GM10248 (cell line): ENCODE data around the gene TMEM40.

Experiments used
- CTCF ChIA-PET: fragments of 300-600 bp; sonication (Branson Sonifier 250); formaldehyde crosslinking; extraction: SDS; loops from one replicate; lab custom pipeline; 2021; ENCODE audit warnings: antibody characterized with exemption; lab: Yijun Ruan, JAX
- POLR2A ChIA-PET: fragments of 350-650 bp; sonication (Branson Sonifier 250); formaldehyde crosslinking; extraction: SDS; loops from one replicate; lab custom pipeline; 2020; ENCODE audit warnings: antibody characterized with exemption; lab: Yijun Ruan, JAX
- DNase-seq: peaks from one replicate; pipeline ENCODE4 v3.0.0; 2012; ENCODE audit errors: extremely low spot score
- CTCF ChIP-seq: IDR thresholded peaks from 2 replicates; pipeline ENCODE4 v1.5.1; 2012; ENCODE audit warnings: mild to moderate bottlenecking, low read depth; ENCODE audit errors: extremely low read depth, missing control alignments, control extremely low read depth

Gene TMEM40

GRCh38 chr3:12746419-12746818, 12.6 kb downstream of the TMEM40 start:
- TF ChIP-seq CTCF, result no peak
- CTCF ChIA-PET, result no interaction called here
- POLR2A ChIA-PET, result no interaction called here
- DNase-seq, result no peak

DNA sequence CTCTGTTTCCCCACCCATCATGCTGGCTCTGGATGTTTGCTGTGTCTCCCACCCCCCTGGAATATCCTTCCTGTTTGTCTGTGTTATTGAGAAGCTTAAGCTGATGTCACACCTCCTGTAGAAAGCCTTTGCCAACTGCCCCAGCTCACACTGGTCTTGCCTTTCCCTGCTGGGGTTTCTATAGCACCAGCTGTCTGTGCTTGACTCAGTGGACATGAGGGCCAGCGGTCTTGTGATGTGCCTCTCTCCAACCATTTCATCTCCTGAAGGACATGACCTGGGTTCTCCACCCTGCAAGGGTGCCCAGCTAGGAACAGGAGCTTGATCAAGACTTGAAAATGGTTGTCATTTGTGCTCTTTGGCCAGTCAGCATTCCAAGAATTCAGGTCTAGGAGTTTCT, 14.7 kb downstream of the TMEM40 start:
- TF ChIP-seq CTCF, result no peak
- DNase-seq, result no peak
- POLR2A ChIA-PET, result no interaction called here
- CTCF ChIA-PET, result interaction anchor here (0.8 to 2.0 kb wide), 3 partner anchors 12 to 39 kb away, joined by 3 to 7 read pairs (median 4); no protein-coding TSS in a partner anchor

DNA sequence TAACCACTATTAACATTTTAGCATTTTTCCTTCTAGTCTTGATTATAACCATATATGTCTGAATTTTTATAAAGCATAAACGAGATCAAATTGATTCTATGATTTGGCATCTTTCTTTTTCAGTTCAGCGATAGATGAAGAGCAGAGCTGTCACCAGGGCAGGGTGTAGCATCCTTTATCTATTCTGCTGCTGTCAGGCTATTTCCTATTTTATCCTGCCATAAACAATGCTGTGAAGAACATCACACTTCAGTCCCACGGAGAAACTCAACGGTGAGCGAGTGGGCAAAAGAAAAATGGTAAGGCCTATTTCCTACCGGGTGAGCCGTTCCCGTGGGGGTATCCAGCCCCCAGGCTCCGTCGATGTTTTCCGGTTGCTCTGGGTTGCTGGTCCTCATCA, 15.5 kb downstream of the TMEM40 start:
- DNase-seq, result no peak
- TF ChIP-seq CTCF, result no peak
- POLR2A ChIA-PET, result no interaction called here
- CTCF ChIA-PET, result interaction anchor here (0.8 to 2.0 kb wide), 2 partner anchors 13 to 24 kb away, joined by 3 to 7 read pairs; no protein-coding TSS in a partner anchor

DNA sequence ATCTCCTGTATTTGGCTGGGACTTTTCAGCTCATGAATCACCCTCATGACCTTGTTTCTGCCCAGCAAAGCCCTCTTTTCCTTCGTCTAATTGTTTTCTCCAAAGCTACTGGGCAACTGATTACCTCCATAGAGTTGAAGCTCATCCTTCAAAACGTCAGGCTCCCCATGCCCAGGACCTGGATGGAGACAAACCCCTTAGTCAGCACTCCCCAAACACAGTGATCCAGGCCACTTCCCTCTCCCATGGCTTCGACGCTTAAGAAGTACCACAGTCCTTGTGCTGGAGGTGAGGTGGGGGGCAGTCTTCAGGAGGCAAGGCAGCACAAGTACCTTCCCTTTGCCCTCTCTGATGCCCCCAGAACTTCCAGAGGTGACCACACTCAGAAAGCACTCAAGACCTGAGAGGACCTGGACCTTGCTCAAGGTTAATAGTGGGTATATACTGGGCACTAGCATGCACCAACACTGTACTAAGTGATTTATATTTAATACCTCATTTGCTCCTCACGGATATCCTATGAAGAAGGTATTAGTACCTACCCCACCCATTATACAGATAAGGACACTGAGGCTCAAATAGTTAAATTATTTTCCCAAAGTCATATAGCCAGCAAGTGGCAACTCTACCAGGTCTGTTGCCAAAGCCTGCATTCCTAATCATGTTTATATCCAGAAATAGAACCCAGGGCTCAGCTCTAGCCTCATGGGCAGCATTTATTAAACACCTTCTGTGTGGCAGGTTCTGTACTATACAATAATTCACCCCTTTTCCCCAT, 16.5 kb downstream of the TMEM40 start:
- ChIA-PET CTCF (interaction anchor here (1.5 kb wide), 1 partner anchor 21 kb away, joined by 3 read pairs; no protein-coding TSS in a partner anchor), POLR2A (no interaction called here)
- DNase-seq, result no peak

DNA sequence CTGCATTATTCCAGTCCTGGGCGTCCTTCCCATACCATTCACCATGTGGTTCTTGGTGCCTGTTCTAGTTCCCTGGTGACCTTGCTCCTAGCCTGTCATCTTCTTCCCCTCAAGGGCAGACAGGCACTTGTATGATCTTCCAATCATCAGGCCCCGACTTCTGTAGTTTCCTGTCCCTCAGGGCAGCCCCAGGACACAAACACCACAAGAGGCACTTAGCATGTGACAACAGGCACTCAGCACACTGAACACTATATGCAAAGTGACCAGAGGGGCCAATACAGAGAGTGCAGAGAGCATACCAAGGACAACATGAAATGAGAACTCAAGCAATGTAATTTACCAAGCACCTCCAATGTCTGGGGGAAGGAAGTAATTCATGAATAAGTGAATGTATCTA, 17.9 kb downstream of the TMEM40 start:
- TF ChIP-seq CTCF, result no peak
- CTCF ChIA-PET, result interaction anchor here (1.4 kb wide), 1 partner anchor 23 kb away, joined by 3 read pairs; no protein-coding TSS in a partner anchor
- POLR2A ChIA-PET, result no interaction called here
- no peak for DNase-seq

More for the DNA sequence above, 16.5 kb downstream of the TMEM40 start:
- TF ChIP-seq CTCF, result no peak

GRCh38 chr3:12737833-12738232, 21.2 kb downstream of the TMEM40 start:
- TF ChIP-seq CTCF, result no peak
- ChIA-PET POLR2A (interaction anchor here (0.5 kb wide), 1 partner anchor 18 kb away, joined by 3 read pairs; no protein-coding TSS in a partner anchor), CTCF (interaction anchor here (1.8 kb wide), 1 partner anchor 18 kb away, joined by 4 read pairs; no protein-coding TSS in a partner anchor)
- no peak for DNase-seq
